Umbilical cord (tissue), 2 donors: Measurements from ENCODE around the gene NUP50. TPM values are rescaled to one million over a fixed set of nuclear protein-coding genes. Genes with fewer than 3 reads are reported as not detected.

Experiments used
- DNase-seq: peaks from one replicate; pipeline ENCODE4 v3.0.0-alpha.2; 2015; ENCODE audit warnings: low spot score
- total RNA-seq: library from RNA; depleted of rRNA; stranded (reverse); fragments of >200 nt; gene quantifications from one replicate; pipeline ENCODE4 v1.2.3, GENCODE V29; 2014; ENCODE audit warnings: low replicate concordance; ENCODE audit not compliant: insufficient read depth

The NUP50 gene
- total RNA-seq, 1 donor from 2014 or later, result 43.6 TPM

- no peak for DNase-seq
Observed at GRCh38 chr22:45208993-45209838, 45.5 kb downstream of the NUP50 start.

- no peak for DNase-seq
Observed at GRCh38 chr22:45210174-45210573, 46.4 kb downstream of the NUP50 start.

- no peak for DNase-seq
Observed at GRCh38 chr22:45210577-45210976, 46.9 kb downstream of the NUP50 start.

- DNase-seq, result peak; percentile 66
Observed at GRCh38 chr22:45210991-45211390, 47.3 kb downstream of the NUP50 start.

GRCh38 chr22:45211435-45211834 is 47.7 kb downstream of the NUP50 start:
- DNase-seq, result no peak

GRCh38 chr22:45211848-45212247 is 48.1 kb downstream of the NUP50 start:
- no peak for DNase-seq

- peak; percentile 95 for DNase-seq
Observed at GRCh38 chr22:45212306-45212709, 48.6 kb downstream of the NUP50 start.

- DNase-seq, result peak; percentile 38
Observed at GRCh38 chr22:45212992-45213751, 49.4 kb downstream of the NUP50 start.

GRCh38 chr22:45216133-45217003 is 52.6 kb downstream of the NUP50 start:
- DNase-seq, result no peak

- DNase-seq, result no peak
Observed at GRCh38 chr22:45217345-45217744, 53.6 kb downstream of the NUP50 start.

- DNase-seq, result no peak
Observed at GRCh38 chr22:45217806-45218205, 54.1 kb downstream of the NUP50 start.

GRCh38 chr22:45218976-45219375 is 55.3 kb downstream of the NUP50 start:
- DNase-seq, result no peak

- no peak for DNase-seq
Observed at GRCh38 chr22:45221201-45221600, 57.5 kb downstream of the NUP50 start.

- DNase-seq, result no peak
Observed at GRCh38 chr22:45223304-45224117, 59.8 kb downstream of the NUP50 start.

GRCh38 chr22:45224331-45224730 is 60.6 kb downstream of the NUP50 start:
- no peak for DNase-seq

- no peak for DNase-seq
Observed at GRCh38 chr22:45224988-45225731, 61.4 kb downstream of the NUP50 start.

- DNase-seq, result peak; percentile 56
Observed at GRCh38 chr22:45225732-45226502, 62.2 kb downstream of the NUP50 start.

GRCh38 chr22:45226503-45227186 is 62.9 kb downstream of the NUP50 start:
- no peak for DNase-seq
